GM19238 (cell line): ENCODE results near the gene PAQR5.

Source experiments
- DNase-seq: peaks from one replicate; pipeline ENCODE4 v3.0.0; 2011; ENCODE audit warnings: low spot score; ENCODE audit not compliant: insufficient read length

Gene PAQR5

DNA sequence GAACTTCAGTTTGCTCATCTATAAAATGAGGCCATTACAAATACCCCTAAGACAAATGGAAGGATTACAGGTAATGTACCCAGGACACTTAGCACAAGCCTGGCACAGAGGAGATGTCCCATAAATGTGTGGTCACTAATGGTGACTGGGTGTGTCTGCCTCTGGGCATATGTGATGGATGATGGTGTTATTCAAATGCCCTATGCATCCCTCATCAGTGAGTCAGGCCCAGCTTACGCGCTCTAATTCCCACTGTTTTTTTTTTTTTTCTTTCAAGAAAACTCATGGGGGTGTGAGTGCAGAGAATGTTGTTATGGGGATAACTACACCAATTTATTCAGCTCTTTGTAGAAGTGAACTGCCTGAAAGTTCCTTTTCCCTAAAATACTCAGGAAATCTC, 91.9 kb downstream of the PAQR5 start:
- no peak for DNase-seq

DNA sequence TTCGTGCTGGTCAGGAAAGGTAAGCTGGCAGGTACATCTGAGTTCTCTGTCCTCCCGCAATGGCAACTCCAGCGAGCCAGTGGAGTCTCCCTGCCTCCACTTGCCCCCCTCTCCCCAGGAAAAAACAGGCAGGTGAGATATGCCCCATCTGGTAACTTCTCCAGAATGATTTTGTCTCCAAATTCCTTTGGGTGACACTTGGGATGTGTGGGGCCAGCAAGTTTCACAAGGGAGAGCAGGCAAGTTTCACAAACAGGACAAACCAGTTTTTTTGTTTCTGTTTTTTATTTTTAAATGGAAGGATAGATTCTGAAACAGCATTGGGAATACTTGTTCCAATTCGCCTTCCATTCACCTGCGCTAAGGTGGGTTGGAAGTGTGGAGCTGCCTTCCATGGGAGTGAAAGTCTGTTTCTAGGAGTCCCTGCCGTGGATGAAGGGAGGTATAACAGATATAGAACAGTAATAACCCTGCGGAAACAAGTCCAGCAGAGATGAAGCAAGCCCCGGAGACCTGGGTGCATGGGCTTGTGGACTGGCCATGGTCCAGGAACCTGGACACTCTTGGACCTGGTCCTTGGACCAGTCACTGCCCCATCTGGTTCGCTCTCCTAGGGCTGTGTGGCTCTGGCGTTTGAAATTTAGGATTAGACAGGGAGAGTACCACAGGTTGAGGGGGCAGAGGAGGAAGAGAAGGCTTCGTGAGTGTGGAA, 92.5 kb downstream of the PAQR5 start:
- no peak for DNase-seq

DNA sequence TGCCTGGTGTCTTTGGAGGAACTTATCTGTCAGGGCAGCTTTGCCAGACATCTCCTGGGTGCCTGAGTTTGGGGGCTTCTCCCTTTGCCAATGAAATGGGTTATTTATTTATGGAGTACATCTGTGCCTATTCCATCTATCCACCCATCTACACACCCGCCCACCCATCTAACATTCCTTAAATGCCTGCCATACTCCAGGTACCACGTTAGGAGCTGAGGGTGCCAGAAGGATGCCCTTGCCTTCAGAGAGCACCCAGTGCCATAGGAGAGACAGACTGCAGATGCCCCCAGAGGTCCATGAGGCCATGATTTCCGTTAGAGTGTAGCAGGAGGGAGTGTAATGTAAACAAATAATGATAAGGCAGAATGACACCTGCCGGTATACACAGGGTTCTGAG, 93.6 kb downstream of the PAQR5 start:
- DNase-seq, result no peak

DNA sequence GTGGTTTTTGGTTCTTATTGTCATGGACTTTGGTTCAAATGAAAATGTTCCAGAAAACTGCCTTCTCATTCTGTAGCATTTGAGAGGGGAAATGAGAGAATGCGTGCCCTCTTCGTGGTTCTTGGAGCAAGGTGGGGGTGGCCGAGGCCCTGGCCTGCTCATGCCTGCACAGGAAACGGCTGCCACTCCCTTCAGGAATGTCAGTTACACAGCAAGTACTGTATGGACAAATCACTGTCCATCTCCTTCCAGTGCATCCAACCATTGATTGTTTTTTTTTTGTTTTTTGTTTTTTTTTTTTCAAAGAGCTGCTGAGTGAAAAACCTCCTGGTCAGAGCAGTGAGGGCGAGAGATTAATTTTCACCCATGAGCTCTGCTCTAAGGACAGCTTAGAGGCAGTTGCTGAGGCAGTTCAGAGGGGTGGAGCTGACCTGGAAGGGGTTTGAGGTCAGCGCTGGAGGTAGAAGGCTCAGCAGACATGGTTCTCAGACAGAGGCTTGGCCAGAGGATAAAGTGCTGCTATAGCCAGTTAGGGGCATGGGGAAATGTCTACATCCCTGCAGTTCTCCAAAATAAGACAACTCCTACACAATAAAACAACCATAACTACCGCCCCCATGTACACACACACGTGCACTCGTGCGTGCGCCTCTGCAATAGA, 95.2 kb downstream of the PAQR5 start:
- DNase-seq, result no peak

DNA sequence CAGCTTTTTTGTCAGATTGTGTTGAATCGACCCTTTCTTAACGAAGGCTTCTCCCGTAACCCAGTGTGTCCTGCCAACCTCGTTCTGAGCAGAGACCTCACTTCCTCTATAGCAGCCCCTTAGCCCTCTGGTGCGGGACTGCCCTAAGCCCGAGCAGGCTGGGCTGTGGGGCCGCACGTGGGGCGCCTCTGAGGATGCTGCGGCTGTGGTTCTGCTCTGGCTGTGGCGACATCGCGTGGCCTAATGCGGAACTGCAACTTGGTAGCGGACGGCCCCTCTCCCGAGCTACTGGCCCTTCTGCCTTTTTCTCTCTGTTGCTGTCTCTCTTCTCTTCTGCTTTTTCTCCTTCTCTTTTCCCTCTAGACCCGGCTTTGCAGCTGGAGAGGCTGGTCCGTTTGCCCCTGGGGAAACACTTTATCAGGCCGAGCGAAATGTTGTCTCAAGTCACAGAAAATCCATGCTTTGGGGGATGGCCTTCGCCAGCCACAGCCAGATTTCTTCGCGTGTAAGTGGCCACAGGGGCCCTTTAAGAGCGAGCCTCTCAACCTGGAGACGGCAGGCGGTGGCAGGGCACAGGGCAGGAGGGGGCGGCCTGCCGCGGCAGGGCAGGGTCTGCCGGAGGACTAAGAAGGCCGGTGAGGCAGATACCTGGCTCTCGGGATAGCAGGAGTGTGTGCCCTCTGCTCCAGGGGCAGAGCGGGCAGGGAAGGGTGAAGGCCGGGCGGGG, 96.0 kb downstream of the PAQR5 start:
- peak; percentile 79 for DNase-seq

DNA sequence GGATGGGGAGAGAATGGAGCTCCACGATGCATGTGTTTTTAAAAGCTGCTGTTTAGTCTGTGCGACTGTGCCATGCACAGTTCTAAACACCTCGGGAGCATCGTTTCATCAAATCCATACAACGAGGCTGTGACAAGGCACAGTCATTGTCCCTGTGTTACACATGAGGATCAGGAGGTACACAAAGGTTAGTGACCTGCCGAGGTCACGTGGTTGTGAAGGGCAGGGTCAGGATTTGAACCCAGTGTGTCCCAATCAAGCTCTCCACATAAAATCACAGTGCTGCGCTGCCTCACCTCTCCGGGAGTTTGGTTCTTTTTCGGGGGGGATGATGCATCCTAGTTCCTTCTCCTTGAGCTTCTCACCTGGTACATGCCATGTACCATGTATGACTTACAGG, 96.7 kb downstream of the PAQR5 start:
- DNase-seq, result no peak

DNA sequence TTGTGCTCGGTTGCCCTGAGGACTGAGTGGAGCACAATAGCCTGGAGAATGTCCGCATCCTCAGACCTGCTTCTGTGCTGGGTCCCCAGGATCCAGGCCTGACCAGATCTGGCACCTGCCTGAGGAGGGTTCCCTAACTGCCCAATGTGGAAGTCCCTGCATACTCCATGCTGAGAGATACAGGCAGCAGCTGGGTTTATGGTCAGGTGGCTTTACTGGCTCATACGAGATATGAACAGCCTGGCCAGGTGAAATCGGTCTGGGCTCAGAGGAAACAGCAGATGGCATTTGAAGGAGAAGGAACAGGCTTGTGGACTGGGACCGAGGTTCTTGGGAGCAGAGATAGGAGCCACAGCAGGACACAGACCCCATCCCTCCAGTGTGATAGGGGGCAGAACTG, 97.3 kb downstream of the PAQR5 start:
- no peak for DNase-seq

DNA sequence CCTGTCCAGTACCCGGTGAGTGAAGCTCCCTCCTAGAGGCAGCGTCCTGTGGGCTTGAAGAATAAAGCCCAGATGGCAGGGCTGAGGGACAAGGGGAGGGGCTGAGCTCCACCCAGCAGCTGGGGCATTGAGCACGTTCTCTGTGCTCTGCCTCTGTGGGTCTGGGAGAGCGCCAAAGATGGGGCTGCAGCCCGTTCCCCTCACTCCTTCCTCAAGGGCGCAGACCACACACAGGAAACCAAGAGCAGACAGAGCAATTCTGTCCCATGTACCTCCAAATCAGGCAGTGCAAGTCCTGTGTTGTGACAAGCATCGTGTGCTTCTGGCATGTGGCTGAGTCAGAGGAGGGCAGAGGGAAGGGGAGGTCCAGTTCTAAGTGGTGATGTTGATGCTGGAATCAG, 99.8 kb downstream of the PAQR5 start:
- no peak for DNase-seq

DNA sequence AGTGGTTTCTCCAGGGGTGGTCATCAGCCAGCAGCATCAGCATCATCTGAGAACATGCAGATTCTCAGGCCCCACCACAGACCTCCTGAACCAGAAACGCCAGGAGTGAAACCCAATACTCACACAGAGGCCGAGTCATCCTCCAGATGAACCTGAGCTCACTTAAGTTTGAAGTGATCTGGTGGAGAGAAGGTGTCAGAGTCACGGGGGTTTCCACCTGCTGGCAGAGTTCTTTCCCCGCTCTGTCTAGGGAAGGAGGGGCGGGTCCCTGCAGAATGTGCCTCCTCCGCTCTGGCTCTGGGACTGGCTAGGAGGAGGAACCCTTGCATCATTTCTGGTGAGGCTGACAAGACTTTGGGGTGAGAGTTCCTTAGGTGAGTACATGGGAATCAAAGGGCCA, 102.1 kb downstream of the PAQR5 start:
- no peak for DNase-seq

DNA sequence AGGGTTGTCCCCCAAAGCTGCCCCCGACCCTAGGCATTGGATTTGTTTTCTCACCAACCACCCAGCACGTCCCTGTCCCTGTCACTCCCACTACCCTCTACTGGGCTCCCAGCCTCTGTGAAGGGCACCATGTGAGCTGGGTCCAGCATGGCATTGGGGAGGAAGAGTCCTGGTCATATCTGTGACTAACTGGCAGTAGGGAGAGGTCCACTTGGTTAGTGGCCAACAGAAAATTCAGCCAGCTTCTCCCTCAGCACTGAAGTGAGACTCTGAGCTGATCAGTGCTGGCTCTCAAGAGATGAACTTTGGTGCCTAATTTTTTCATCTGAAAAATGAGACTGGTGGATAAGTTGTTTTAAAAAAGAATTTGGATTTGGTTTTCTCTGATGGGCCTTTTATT, 104.1 kb downstream of the PAQR5 start:
- no peak for DNase-seq

DNA sequence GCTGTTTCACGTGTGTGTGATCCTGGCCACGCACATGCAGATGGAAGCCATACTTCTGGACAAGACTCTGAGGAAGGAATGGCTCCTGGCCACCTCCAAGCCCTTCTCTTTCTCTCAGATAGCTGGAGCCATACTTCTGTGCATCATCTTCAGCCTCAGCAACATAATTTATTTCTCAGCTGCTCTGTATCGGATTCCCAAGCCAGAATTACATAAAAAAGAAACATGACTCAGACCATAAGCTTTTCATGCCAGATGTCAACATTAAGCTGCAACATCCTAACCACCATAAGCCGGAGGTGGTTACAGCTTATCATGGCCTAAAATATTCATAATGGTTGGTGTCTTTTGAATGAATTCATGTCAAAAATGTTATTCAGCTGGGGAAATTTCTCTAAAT, 104.9 kb downstream of the PAQR5 start:
- DNase-seq, result no peak

DNA sequence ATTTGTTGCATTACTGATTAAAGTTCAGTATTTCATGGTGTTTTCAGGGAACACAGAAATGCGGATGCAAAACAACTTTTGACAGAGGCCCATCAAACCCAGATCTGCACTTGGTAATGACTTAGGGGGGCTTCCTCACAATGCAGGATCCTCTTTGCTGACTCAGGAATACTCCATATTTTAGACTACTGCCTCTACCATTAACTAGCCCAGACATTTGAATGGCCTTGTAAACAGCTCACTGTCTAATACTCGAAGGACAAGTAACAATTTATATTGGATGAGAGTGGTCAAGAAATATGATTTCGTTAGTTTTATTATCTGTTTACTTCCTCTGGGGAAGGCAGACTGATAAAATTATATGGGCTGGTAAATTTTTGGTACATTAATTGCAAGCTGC, 106.4 kb downstream of the PAQR5 start:
- DNase-seq, result no peak

DNA sequence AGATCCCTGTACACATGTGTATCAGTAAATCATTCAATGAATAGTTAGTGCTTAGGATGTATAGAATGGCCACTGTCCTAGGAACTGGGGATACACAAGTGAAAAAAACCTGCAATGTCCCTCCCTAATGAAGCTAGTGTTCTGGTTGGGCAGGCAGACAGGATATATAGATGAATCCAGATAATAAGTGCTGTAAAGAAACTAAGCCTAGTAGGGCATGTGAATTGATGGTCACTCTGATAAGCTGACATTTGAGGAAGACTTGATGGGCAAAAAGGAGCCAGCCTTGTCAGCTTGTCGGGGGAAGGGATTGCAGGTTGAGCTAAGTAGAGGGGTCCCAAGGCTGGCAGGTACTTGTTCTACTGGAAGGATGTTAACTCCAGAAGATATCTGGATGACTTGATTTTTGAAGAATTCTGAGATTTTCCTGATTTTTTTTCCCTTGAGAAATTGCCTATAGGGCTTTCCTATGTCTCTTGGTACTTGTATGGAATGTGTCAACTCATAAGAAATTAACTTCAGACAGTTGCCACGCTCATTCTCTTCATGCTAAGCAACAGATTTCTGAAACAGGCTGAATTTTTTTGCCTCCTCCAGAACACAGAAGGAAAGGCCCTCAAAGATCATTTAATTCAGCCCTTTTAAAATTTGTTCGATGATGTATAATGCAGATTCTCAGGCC, 109.1 kb downstream of the PAQR5 start:
- no peak for DNase-seq

DNA sequence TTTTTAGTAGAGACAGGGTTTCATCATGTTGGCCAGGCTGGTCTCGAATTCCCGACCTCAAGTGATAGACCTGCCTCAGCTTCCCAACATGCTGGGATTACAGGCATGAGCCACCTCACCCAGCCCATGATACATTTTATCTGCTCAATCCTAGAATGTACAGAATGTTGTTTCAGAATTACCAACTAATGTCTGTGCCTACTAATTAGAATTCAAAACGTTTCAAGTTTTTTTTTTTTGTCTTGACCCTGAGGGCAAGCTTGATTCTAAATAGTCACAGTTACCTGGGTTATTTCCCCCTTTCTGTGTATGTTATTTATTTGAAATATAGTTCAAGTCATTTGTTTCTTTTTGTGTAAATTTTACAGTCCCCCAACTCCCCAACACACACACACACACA, 110.1 kb downstream of the PAQR5 start:
- DNase-seq, result no peak

DNA sequence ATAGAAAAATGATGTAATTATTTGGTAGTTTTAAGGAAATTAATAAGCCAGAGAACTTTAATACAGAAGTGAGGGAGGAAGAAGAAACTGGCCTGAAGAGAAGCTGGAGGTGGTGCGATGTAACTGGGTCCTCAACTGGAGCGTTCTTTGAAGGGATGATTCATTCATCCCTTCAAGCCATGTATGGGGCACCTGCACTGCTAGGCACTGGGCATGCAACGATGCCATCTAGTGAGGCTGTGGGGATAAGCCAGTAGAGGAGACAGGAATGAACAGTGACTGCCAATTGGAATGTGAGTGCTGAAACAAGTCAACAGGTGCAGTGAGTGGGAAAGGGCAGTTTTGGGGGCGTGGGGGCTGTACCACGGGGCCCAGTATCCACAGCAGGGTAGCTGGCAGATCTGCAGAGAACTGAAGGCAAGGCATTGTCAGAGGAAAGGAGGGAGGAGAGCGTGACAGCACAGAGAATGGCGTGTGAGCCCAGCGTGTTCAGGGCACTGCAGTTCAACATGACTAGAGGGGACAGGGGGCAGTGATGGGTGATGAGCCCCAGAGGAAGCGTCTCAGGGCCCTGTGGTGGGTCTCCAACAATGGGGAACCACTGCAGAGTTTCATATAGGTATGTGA, 111.6 kb downstream of the PAQR5 start:
- DNase-seq, result no peak

DNA sequence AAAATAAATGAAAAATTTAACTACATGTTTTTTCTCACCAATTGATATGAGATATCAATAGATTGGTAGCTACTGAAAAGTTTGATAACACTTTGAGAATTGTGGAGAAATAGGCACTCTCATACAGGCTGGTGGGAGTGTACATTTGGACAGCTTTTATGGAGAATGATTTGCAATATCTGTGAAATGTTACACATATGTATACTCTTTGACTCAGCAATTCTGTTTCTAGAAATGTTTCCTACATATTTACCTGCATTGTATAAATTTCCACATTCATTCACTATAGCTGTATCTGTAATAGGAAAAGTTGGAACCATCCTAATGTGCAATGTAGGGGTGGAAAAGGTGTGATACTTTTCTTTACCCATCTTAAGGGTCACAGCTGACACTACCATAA, 113.6 kb downstream of the PAQR5 start:
- no peak for DNase-seq

DNA sequence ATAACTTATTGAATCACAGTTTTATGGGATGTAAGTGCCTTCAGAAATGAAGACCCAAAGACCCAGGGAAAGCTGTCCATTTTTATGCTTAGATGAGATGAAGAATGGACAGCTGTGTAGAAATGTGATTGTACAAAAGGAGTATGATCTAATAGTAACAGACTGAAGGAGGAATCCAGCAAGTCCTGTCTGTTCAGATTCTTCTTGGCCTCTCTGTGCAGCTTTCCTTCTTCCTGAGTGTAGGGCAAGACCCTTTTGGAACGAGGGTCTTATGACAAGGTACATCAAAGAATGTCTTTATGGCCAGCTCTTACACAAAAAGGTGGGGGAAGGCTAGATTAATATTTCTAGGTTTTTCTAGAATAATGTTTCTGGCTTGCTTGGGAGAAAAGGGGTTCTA, 114.0 kb downstream of the PAQR5 start:
- DNase-seq, result no peak

DNA sequence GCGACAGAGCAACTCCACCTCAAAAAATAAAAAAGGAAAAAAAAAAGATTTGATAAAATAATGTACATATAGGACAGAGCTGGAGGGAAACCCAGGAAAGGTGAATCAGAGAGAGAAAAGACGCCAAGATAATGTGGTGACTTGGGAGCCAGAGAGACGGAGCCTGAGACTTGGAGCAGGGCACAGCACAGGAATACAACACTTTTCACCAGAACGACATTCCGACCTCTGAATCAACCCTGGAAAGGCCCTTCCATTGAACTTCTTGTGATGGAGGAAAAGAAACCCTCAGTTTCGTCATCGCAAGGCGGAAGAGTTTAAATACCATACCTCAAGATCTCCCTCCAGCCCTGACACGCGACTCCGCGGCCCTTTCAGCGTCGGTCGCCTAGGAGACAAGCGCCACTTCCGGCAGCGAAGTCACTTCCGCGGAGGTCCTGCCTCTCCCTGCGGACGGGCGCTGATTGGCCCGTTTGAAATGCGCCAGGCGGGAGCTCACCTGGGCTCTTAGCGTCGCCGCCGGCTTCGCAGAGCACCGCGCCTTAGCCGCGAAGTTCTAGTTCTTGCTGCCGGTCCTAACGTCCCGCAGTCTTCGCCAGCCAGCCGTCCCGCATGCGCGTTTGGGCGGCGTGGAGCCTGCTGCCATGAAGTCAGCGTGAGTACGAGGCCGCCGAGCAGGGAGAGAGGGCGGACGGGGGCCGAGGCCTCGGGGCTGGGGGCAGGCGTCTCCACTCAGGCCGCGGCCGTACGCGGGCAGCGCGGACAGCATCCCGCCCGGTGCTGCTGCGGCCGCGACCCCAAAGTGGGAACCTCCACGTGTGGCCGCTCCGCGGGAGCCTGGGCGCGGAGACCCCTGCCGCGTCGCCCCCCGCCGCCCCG, 115.3 kb downstream of the PAQR5 start, which contains the start of gene KIF23:
Gene KIF23 (plus strand): TSS at position 528 of the 879 bp plus-strand sequence. CDS start 117 bp downstream, at position 645.
- peak; percentile 97 for DNase-seq

DNA sequence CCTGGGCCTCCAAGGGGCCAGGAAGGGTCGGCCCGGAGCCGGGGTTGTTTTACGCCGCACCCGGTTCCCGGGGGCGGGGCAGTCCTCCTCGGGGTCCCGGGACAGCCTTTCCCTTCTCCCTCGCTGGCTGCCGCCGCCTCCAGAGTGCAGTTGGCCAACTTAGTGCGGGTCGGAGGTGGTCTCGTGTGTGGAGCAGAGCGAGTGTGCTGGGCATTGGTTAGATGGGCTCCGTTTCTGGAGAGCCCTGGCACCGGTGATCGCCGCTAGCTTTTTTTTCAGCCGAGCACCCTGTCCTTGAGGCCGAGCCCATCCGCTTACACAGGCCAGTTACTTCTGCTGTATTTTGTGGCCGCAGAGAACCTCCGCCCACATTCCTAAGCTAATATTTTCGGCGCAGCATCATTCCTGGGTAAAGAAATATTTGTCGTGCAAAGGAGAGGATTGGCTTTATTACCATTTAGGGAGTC, 116.0 kb downstream of the PAQR5 start:
- DNase-seq, result no peak

DNA sequence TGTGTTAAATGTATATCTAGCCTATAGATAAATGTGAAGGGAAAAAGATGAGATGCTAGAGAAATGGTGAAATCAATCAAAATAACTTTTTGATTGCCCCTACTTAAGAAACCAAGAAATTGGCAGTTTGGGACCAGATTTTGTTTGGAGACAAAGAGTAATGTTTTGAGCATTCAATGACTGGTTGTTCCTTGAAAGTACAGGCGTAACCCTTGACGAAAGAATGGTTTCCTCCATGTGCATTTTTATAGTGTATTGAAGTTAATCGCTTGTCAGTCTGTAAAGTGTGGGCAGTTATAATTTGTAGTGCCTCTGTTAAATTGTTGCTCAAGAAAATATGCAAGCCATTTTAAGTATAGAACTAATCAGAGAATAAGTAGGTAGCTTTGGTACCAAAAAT, 116.7 kb downstream of the PAQR5 start:
- DNase-seq, result no peak
